ENCODE data around the gene ZNF593.

ZNF593 gene

GRCh38 chr1:26213335-26213905 is 43.7 kb downstream of the ZNF593 start:
- DNase-seq, result no peak

GRCh38 chr1:26215246-26215645 is 45.5 kb downstream of the ZNF593 start:
- DNase-seq, result no peak

- no peak for DNase-seq
Observed at GRCh38 chr1:26218906-26219494, 49.3 kb downstream of the ZNF593 start.
